HG02642 (cell line): ENCODE results near the gene CCDC86.

Experiments
- ATAC-seq: cut with Tn5 transposase; IDR thresholded peaks from one replicate; pipeline ENCODE4 v1.9.1; 2021; ENCODE audit warnings: mild to moderate bottlenecking; ENCODE audit not compliant: unreplicated experiment, poor library complexity

Gene CCDC86

GRCh38 chr11:60887556-60887955, 45.6 kb downstream of the CCDC86 start:
- no peak for ATAC-seq

- ATAC-seq, result no peak
Measured at GRCh38 chr11:60889869-60890311, 48.0 kb downstream of the CCDC86 start.

- ATAC-seq, result no peak
Measured at GRCh38 chr11:60890696-60891095, 48.8 kb downstream of the CCDC86 start.

- no peak for ATAC-seq
Measured at GRCh38 chr11:60891103-60891741, 49.3 kb downstream of the CCDC86 start.

- no peak for ATAC-seq
Measured at GRCh38 chr11:60895687-60896086, 53.8 kb downstream of the CCDC86 start.

- no peak for ATAC-seq
Measured at GRCh38 chr11:60897496-60897895, 55.6 kb downstream of the CCDC86 start.

- ATAC-seq, result no peak
Measured at GRCh38 chr11:60899046-60899936, 57.4 kb downstream of the CCDC86 start.

- ATAC-seq, result no peak
Measured at GRCh38 chr11:60899977-60900376, 58.1 kb downstream of the CCDC86 start.
